Mesendoderm (in vitro differentiated cells): Measurements from ENCODE around the gene PLCXD1.

Experiments used
- DNase-seq: peaks from one replicate; pipeline ENCODE4 v3.0.0; 2013
- H2AK5ac ChIP-seq: 2 replicates; pipeline ENCODE4 v1.6.1; 2013; ENCODE audit warnings: low read length, inconsistent platforms
- H2BK120ac ChIP-seq: 2 replicates; pipeline ENCODE4 v1.6.1; 2013; ENCODE audit warnings: low read depth, mild to moderate bottlenecking, low read length, moderate library complexity, mixed read lengths
- H2BK15ac ChIP-seq: replicated peaks from 2 replicates; pipeline ENCODE4 v1.6.1; 2013; ENCODE audit warnings: low read depth, mild to moderate bottlenecking, moderate library complexity
- H2BK5ac ChIP-seq: 2 replicates; pipeline ENCODE4 v1.6.1; 2013; ENCODE audit warnings: low read length, inconsistent platforms
- H3K18ac ChIP-seq: 2 replicates; pipeline ENCODE4 v1.6.1; 2013; ENCODE audit warnings: mild to moderate bottlenecking, low read length, mixed read lengths
- H3K23ac ChIP-seq: one replicate; pipeline ENCODE4 v1.6.1; 2013; ENCODE audit warnings: low read length
- H3K27ac ChIP-seq: 2 replicates; pipeline ENCODE4 v1.5.1; 2013; ENCODE audit warnings: low read depth, mild to moderate bottlenecking, inconsistent platforms, low read length, moderate library complexity
- H3K27me3 ChIP-seq: 2 replicates; pipeline ENCODE4 v1.6.1; 2013; ENCODE audit warnings: low read length, control low read depth, mild to moderate bottlenecking, inconsistent platforms; ENCODE audit not compliant: insufficient read depth, poor library complexity
- H3K36me3 ChIP-seq: 2 replicates; pipeline ENCODE4 v1.6.1; 2013; ENCODE audit warnings: low read length, inconsistent platforms; ENCODE audit not compliant: control insufficient read depth, insufficient read depth
- H3K4ac ChIP-seq: one replicate; pipeline ENCODE4 v1.6.1; 2013; ENCODE audit warnings: low read depth, mild to moderate bottlenecking, low read length, moderate library complexity
- H3K4me1 ChIP-seq: 2 replicates; pipeline ENCODE4 v1.6.1; 2013; ENCODE audit warnings: low read depth, low read length, inconsistent platforms; ENCODE audit not compliant: control insufficient read depth
- H3K4me2 ChIP-seq: 2 replicates; pipeline ENCODE4 v1.6.1; 2013; ENCODE audit warnings: low read length
- H3K4me3 ChIP-seq: 2 replicates; pipeline ENCODE4 v1.5.1; 2013; ENCODE audit warnings: mild to moderate bottlenecking, low read length
- H3K56ac ChIP-seq: one replicate; pipeline ENCODE4 v1.6.1; 2013; ENCODE audit warnings: low read length
- H3K79me1 ChIP-seq: 2 replicates; pipeline ENCODE4 v1.6.1; 2013; ENCODE audit warnings: low read length, inconsistent platforms
- H3K79me2 ChIP-seq: 2 replicates; pipeline ENCODE4 v1.6.1; 2013; ENCODE audit warnings: mild to moderate bottlenecking, low read length; ENCODE audit not compliant: control insufficient read depth, insufficient read depth
- H3K9ac ChIP-seq: 2 replicates; pipeline ENCODE4 v1.6.1; 2013; ENCODE audit warnings: low read length, inconsistent platforms
- H4K5ac ChIP-seq: one replicate; pipeline ENCODE4 v1.6.1; 2013; ENCODE audit warnings: low read length
- H4K8ac ChIP-seq: one replicate; pipeline ENCODE4 v1.6.1; 2013; ENCODE audit warnings: low read depth, mild to moderate bottlenecking, control low read depth, low read length, moderate library complexity
- WGBS: extraction: QIAGEN DNeasy Blood & Tissue Kit; methylation state at CpG from one replicate; pipeline ENCODE4 v1.1.7; 2013; ENCODE audit warnings: low lambda C conversion rate, missing lambda C conversion rate; ENCODE audit not compliant: insufficient coverage; ENCODE audit errors: extremely low coverage; 5-methylcytosine and 5-hydroxymethylcytosine counted together

PLCXD1 gene

GRCh38 chrX:314781-315595 lies 33.8 kb downstream of the PLCXD1 start:
- Histone ChIP-seq H3K79me2 (peaks cover under 1% of the 10 kb centered on the region), H3K27ac (no peak overlapping the region), H3K27me3 (no peaks in the 10 kb centered on the region)

GRCh38 chrX:316351-317325 lies 35.5 kb downstream of the PLCXD1 start:
- no peak overlapping the region for H3K18ac ChIP-seq
- no peak overlapping the region for H3K27ac ChIP-seq
- no peak overlapping the region for H3K4ac ChIP-seq
- peaks cover 5% of the 10 kb centered on the region for H3K79me2 ChIP-seq
- H4K8ac ChIP-seq = no peak overlapping the region
- no peak overlapping the region for H2BK120ac ChIP-seq
- no peaks in the 10 kb centered on the region for H3K4me1 ChIP-seq
- peaks cover 2% of the 10 kb centered on the region for H3K79me1 ChIP-seq
- no peak overlapping the region for H2BK5ac ChIP-seq
- no peak overlapping the region for H2AK5ac ChIP-seq
- H3K4me3 ChIP-seq = no peak overlapping the region
- DNase-seq = no peak
- no peak overlapping the region for H3K9ac ChIP-seq
- H4K5ac ChIP-seq = no peak overlapping the region
- no peak overlapping the region for H2BK15ac ChIP-seq
- no CpG with 5 or more reads among the region's 50 CpGs for WGBS
- H3K36me3 ChIP-seq = peaks cover 7% of the 10 kb centered on the region
- no peaks in the 10 kb centered on the region for H3K27me3 ChIP-seq
- H3K4me2 ChIP-seq = no peak overlapping the region
- no peak overlapping the region for H3K23ac ChIP-seq
- H3K56ac ChIP-seq = no peak overlapping the region

More at GRCh38 chrX:314781-315595, 33.8 kb downstream of the PLCXD1 start:
- H3K79me1 ChIP-seq = no peaks in the 10 kb centered on the region
- no peak overlapping the region for H3K18ac ChIP-seq
- no peak overlapping the region for H3K9ac ChIP-seq
- no peak overlapping the region for H2BK15ac ChIP-seq
- no peak overlapping the region for H4K5ac ChIP-seq
- no peak overlapping the region for H2BK120ac ChIP-seq
- no peak overlapping the region for H2BK5ac ChIP-seq
- no peak overlapping the region for H2AK5ac ChIP-seq
- no peak overlapping the region for H4K8ac ChIP-seq
- no peak overlapping the region for H3K4me3 ChIP-seq
- no peak overlapping the region for H3K4me2 ChIP-seq
- no peak overlapping the region for H3K23ac ChIP-seq
- peaks cover 12% of the 10 kb centered on the region for H3K36me3 ChIP-seq
- no CpG with 5 or more reads among the region's 51 CpGs for WGBS
- no peak for DNase-seq
- H3K4me1 ChIP-seq = no peaks in the 10 kb centered on the region
- H3K4ac ChIP-seq = no peak overlapping the region
- no peak overlapping the region for H3K56ac ChIP-seq

- Histone ChIP-seq H3K23ac (no peak overlapping the region), H3K18ac (no peak overlapping the region), H3K4me3 (no peak overlapping the region), H3K36me3 (no peaks in the 10 kb centered on the region), H3K4ac (no peak overlapping the region), H3K4me2 (no peak overlapping the region), H3K27ac (no peak overlapping the region), H3K79me1 (peaks cover 2% of the 10 kb centered on the region), H3K27me3 (no peaks in the 10 kb centered on the region), H3K56ac (no peak overlapping the region), H3K79me2 (peaks cover 5% of the 10 kb centered on the region), H2BK15ac (no peak overlapping the region), H2AK5ac (no peak overlapping the region), H4K8ac (no peak overlapping the region), H2BK5ac (no peak overlapping the region), H2BK120ac (no peak overlapping the region), H3K4me1 (no peaks in the 10 kb centered on the region), H3K9ac (no peak overlapping the region), H4K5ac (no peak overlapping the region)
- no CpG with 5 or more reads among the region's 28 CpGs for whole genome bisulfite sequencing
- DNase-seq = no peak
Observed at GRCh38 chrX:317424-318067, 36.4 kb downstream of the PLCXD1 start.

GRCh38 chrX:318068-318738 lies 37.0 kb downstream of the PLCXD1 start:
- Histone ChIP-seq H3K79me1 (peaks cover 2% of the 10 kb centered on the region), H2AK5ac (no peak overlapping the region), H3K36me3 (no peaks in the 10 kb centered on the region), H3K27me3 (no peaks in the 10 kb centered on the region), H2BK5ac (no peak overlapping the region), H4K8ac (no peak overlapping the region), H3K4me3 (peak overlapping the region; percentile 84), H2BK120ac (no peak overlapping the region), H3K18ac (peak overlapping the region; percentile 64), H2BK15ac (no peak overlapping the region), H3K79me2 (peaks cover 5% of the 10 kb centered on the region), H4K5ac (no peak overlapping the region), H3K56ac (peak overlapping the region; percentile 98), H3K9ac (peak overlapping the region; percentile 93), H3K4me1 (no peaks in the 10 kb centered on the region), H3K27ac (peak overlapping the region; percentile 82), H3K4me2 (no peak overlapping the region), H3K23ac (no peak overlapping the region), H3K4ac (peak overlapping the region; percentile 26)
- peak; percentile 100 for DNase-seq
- WGBS = no CpG with 5 or more reads among the region's 61 CpGs
